Medulla oblongata (tissue), 1 donor: ENCODE results near the gene PDE6B.
"Not testable (repeated sequence)": the region's sequence is repeated elsewhere in the genome, so short reads cannot be mapped to it uniquely, and the experiment has no call there.

Source experiments
- DNase-seq: peaks from one replicate; pipeline ENCODE4 v3.0.0-alpha.2; 2015; ENCODE audit errors: extremely low spot score

Gene PDE6B

DNA sequence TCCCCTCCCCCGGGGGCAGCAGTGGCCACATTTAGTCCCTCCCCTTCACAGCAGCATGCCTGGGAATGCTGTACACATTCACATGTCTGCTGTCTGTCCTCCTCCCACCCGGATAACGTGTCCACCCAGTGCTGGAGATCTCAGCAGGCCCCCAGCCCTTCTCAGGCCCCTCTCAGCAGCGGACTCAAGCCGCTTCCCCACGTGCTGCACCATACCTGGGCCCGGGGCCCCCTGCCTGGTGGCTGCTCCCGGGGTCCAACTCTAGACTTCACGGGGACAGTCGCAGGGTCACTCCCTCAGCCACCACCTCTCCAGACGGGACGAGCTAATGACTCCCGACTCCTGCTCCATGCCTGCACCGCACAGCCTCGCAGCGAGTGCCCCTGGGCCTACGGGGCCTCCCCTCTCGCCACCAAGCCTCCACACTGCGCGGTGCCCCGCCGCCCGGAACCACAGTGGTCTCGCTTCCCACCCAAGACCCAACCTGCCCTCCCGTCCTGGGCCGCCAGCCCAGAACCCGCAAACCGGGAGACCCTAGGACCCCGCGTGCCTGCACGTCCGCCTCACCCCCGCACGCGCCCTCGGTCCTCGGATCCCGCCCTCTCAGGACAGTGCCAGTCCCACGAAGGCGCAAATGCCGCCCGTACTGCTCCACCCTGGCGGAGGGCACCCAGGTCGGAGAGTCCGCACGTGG, 79.0 kb downstream of the PDE6B start:
- no peak for DNase-seq

DNA sequence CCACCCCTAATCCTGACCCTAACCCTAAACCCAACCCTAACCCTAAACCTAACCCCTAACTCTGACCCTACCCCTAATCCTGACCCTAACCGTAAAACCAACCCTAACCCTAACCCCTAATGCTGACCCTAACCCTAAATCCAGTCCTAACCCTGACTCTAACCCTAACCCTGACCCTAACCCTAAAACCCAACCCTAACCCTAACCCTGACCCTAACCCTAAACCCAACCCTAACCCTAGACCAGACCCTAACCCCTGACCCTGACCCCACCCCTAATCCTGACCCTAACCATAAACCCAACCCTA, 79.6 kb downstream of the PDE6B start:
- no peak for DNase-seq

DNA sequence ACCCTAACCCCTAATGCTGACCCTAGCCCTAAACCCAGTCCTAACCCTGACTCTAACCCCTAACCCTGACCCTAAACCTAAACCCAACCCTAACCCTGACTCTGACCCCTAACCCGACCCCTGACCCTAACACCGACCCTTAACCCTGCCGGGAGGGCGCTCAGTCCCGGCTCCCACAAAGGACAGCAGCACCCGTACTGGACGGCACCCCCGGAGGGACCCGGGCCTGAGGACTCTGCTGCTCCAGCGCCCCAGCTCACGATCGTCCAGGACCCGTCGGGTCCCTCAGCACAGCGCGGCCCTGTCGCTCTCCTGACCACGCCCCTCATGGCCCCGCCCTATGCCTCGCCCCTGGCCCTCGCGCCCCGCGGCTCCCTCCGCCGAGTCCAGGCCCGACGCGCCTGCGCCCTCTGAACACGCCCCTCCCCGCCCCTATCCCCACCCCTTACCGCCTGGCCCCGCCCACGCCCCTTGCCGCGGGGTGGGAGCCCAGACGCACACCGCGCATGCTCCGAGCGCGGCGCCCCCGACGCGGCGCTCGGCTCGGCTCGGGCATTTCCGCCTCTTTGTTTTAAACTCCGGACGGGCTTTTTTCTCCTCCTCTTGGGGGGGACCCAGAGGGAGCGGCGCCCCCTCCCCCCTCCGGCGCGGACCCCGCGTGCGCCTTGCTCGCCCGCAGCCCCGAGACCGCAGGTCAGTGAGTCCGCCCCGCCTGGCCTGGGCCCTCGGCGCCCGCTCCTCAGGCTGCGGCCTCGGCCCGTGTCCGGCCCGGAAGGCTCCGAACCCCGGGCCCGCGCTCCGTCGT, 80.1 kb downstream of the PDE6B start, which contains the start of gene PCGF3:
TSS of gene PCGF3 (plus strand) at position 555 of the 805 bp plus-strand sequence. CDS start 27,849 bp downstream, outside the sequence.
- DNase-seq = peak; percentile 96

DNA sequence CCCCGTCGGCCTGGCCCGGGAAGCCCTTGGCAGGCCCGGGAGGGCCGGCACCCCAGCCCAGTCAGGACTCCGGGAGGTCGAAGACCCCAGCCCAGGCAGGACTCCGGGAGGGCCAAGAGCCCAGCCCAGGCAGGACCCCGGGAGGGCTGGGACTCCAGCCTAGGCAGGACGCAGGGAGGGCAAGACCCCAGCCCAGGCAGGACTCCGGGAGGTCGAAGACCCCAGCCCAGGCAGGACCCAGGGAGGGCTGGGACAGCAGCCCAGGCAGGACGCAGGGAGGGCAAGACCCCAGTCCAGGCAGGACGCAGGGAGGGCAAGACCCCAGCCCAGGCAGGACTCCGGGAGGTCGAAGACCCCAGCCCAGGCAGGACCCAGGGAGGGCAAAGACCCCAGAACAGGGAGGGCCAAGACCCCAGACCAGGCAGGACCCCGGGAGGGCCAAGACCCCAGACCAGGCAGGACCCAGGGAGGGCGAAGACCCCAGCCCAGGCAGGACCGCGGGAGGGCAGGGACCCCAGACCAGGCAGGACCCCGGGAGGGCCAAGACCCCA, 80.8 kb downstream of the PDE6B start:
- not testable (repeated sequence) for DNase-seq

DNA sequence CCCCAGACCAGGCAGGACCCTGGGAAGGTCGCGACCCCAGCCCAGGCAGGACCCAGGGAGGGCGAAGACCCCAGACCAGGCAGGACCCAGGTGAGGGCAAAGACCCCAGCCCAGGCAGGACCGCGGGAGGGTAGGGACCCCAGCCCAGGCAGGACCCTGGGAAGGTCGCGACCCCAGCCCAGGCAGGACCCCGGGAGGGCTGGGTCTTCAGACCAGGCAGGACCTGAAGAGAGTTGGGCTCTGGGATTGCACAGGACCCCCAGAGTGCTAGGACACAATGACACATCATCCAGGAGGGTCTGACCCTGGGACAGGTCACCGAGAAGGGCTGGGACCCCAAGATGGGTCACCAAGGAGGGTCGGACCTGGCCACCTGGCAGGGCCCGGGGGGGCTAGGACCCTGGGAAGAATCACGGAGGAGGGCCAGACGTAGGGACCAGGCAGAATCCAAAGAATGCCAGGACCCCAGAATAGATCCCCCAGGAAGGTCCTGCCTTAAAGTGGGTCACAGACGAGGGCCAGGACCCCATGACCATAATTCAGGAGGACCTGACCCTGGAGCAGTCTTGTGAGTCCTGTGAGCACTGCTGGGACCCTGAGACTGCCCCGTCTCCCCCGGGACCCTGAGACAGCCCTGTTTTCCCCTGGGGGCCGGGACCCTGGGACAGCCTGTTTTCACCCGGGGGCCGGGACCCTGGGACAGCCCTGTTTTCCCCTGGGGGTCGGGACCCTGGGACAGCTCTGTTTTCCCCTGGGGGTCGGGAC, 81.6 kb downstream of the PDE6B start:
- no peak for DNase-seq

DNA sequence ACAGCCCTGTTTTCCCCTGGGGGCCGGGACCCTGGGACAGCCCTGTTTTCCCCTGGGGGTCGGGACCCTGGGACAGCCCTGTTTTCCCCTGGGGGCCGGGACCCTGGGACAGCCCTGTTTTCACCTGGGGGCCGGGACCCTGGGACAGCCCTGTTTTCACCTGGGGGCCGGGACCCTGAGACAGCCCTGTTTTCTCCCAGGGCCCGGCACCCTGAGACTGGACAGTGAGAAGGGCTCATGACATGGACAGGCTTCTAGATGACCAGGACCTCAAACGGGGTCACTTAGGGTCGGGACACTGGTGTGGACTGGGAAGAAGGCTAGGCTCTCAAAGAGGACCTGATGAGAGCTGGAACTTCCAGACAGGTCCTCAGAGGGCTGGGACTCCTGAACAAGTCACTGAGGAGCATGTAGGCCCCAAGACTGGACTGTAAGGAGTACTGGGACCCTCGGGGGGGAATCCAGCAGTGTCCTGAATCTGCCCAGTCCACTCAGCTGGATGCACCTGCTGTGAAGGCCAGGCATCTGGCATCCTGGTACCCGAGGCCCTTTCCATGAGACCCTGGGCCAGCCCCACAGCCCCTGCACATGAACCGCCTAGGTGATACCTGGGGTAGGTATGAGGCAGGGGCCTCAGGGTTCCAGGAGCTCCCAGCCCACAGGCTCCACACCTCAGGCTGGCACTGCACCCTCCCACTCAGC, 82.7 kb downstream of the PDE6B start:
- no peak for DNase-seq

DNA sequence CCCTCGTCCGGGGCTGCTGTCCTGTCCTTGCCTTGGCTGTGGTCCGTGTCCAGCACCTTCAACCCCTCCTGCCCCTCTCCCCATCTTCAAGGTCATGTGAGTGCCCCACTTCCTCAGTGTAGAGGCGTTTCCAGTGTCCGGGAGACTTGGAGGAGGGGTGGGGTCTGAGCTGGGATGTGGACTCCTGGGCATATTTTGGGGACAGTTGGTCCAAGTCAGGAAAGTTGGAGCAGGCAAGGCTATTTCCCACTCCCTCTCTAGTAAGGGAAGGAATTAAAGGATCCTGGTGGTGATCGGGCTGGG, 83.2 kb downstream of the PDE6B start:
- no peak for DNase-seq

DNA sequence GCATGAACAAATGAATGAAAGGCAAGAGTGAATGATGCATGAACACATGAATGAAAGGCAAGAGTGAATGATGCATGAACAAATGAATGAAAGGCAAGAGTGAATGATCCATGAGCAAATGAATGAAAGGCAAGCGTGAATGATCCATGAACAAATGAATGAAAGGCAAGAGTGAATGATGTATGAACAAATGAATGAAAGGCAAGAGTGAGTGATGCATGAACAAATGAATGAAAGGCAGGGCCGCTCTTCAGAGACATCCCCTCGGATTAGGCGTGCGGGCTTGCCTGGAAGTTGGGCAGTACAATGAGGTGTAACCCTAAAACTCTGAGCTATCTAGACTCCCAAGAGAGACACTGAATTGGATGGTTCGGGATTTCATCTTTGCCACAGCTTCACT, 84.0 kb downstream of the PDE6B start:
- no peak for DNase-seq

DNA sequence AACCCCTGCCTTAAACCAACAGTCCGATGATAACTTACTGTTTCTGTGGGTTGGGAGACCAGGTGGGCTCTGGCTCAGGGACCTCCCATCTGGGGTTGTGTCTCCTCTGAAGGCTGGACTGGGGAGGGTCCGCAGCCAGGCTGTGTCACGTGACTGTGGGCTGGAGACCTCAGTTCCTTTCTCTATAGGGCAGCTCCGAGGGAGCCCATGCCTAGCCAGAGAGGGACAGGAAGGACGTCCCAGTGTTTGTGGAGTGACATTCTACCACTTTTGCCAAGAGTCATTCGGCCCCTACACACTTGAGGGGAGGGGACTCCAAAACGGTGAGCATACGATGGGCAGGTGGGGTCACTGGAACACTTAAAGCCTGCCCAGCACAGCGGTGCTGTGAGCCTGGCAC, 84.7 kb downstream of the PDE6B start:
- no peak for DNase-seq

DNA sequence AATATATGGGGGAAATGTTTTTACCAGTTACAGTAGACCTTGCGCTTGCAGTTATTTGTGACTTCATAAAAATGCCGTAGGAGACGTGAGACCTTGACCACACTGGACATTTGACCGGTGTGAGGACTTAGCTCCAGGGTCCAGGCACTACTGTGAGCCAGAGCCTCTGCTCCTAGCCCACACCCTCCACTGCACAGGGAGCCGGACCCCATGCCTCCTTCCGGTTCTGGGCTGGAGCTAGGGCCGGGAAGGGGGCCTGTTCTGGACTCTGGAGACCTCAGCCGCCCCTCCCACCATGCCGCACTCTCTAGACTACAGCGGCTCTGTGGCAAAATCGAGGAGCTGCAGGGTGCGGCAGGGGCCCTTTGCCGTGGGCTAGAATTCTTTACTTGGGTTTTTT, 85.5 kb downstream of the PDE6B start:
- DNase-seq = no peak

DNA sequence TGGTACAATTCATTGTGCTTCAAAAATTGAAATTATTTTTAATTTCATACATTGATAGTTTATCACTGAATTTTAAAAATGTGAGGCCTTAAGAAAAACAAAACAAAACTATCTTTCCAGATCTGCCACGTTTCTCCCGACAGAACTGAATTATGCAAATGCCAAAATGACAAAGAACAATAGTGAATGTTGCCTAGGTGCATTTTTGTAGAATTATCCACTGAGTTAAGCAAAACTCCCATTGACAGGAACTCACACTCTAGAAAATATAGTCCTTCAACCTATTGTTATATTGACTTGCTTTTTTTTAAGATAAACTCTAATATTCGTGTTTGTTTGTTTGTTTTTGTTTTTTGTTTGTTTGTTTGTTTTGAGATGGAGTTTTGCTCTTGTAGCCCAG, 86.7 kb downstream of the PDE6B start:
- DNase-seq = no peak

DNA sequence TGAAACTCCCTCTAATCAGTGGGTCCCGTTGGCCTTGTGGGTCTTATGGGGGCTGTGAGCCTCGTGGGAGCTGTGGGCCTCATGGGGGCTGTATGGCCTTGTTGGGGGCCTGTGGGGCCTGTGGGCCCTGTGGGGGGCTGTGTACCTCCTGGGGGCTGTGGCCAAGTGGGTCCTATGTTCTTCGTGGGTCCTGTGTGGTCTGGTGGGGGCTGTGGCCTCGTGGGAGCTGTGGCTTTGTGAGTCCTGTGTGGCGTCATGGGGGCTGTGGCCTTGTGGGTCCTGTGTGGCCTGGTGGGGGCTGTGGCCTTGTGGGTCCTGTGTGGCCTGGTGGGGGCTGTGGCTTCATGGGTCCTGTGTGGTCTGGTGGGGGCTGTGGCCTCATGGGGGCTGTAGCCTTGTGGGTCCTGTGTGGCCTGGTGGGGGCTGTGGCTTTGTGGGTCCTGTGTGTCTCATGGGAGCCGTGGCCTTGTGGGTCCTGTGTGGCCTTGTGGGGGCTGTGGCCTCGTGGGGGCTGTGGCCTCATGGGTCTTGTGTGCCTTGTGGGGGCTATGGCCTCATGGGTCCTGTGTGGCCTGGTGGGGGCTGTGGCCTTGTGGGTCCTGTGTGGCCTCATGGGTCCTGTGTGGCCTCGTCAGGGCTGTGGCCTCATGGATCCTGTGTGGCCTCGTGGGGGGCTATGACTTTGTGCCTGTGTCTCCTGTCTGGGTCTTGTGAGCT, 87.7 kb downstream of the PDE6B start:
- DNase-seq = no peak

DNA sequence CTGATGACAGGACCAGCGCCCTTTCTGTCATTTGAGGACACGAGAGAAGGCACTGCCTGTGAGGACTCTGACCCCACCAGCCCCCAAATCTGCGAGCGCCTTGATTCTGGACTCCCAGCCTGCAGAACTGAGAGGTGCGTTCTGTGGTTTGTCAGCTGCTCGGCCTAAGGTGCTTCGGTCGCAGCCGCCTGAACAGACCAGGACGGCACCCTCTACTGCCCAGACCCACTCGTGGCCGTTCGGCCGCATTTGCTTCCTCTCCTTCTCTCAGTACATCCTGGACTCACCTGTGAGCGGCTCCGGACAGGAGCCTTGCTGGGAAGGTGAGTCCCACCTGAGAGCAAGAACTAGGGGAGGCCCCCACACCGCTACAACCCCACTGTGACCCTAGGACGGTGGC, 88.7 kb downstream of the PDE6B start:
- no peak for DNase-seq

DNA sequence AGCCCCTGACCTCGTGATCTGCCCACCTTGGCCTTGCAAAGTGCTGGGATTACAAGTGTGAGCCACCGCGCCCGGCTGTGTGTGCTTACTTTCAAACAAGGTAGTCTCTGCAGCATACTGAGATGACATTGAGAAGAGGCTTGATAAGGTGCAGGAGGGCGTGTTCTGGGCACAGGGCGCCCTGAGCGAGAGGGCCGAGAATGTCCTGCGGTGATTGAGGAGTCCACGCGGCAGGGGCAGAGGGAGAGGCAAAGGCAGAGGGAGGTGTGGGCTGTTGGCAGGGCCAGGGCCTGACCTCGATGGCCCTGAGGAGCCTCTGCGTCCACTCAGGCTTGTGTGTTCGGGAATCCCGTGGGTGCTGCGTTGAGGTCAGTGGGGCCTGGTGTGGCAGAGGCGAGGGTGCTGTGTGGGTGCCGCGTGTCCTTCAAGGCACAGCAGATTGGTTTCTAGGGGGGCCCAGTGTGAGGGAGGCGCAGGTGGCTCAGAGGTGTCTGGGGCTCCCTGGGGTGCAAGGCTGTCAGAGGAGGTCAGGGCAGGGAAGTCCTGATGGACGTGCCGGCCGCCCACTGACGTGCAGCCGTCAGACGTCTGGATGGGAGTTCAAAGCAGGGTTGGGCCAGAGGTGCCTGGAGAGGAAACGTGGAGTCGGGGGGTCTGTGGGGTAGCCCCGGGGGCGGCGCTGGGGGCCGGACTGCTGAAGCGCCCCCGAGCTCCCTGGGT, 92.4 kb downstream of the PDE6B start:
- no peak for DNase-seq

DNA sequence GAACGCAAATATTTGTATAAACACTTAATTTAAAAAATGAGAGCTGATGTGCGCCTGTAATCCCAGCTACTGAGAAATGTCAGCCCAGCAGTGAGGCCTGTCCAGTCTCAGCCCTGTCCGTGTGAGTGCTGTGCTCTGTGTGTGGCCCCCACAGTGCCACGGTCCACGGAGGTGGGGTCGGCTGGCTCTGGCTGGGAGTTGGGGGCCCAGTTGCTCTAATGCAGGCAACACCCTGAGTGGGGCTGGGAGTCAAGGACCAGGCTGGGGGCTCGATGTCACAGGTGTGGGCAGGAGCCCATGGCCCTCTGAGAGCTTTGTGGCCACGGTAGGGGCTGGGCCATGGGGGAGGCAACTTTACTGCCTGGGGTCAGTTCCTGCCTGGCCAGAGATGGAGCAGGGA, 93.1 kb downstream of the PDE6B start:
- no peak for DNase-seq
